ENCODE measurements around the gene FAM135A.

DNA sequence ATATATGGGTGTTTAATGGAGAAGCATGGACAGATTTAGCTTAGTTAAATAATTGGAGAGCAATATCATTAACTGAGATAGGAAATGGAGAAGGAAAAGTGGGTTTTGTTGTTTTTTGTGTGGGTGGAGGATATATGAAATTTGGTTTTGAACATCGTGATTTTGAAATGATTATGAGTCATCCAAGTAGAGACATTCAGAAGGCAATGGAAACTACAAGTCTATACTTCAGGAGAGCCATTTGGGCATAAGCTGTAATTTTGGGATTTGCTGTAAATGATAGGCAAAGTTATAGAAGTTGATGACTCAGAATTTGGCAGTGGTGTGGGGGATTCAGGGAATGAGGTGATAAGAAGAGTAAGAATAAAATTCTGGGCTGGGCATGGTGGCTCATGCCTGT is 27.4 kb upstream of the FAM135A start:
- TF ChIP-seq POLR2A (IDR thresholded peaks at IDR 0.05; ENCODE audit: control extremely low read depth in 1 of 2, low read depth in 2 of 2, low read length in 2 of 2) (no peak), MAFK (IDR thresholded peaks at IDR 0.05; ENCODE audit: low read depth, low read length) (no peak), RNF2 (IDR thresholded peaks at IDR 0.05; ENCODE audit: borderline replicate concordance, low read depth, low read length, missing control alignments, poor library complexity, severe bottlenecking) (no peak), YY1 (IDR thresholded peaks at IDR 0.05; ENCODE audit: low read depth, low read length) (no peak), RXRA (IDR thresholded peaks at IDR 0.05; ENCODE audit: insufficient read depth, low read depth, low read length) (no peak), HDAC2 (IDR thresholded peaks at IDR 0.05; ENCODE audit: borderline replicate concordance in 1 of 2, low read depth in 2 of 2, low read length in 2 of 2) (no peak)
- TF ChIP-seq, protein P1, sequence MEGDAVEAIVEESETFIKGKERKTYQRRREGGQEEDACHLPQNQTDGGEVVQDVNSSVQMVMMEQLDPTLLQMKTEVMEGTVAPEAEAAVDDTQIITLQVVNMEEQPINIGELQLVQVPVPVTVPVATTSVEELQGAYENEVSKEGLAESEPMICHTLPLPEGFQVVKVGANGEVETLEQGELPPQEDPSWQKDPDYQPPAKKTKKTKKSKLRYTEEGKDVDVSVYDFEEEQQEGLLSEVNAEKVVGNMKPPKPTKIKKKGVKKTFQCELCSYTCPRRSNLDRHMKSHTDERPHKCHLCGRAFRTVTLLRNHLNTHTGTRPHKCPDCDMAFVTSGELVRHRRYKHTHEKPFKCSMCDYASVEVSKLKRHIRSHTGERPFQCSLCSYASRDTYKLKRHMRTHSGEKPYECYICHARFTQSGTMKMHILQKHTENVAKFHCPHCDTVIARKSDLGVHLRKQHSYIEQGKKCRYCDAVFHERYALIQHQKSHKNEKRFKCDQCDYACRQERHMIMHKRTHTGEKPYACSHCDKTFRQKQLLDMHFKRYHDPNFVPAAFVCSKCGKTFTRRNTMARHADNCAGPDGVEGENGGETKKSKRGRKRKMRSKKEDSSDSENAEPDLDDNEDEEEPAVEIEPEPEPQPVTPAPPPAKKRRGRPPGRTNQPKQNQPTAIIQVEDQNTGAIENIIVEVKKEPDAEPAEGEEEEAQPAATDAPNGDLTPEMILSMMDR (IDR thresholded peaks at IDR 0.05; ENCODE audit: control extremely low read depth in 1 of 3, insufficient read depth in 1 of 3, low read depth in 1 of 3, low read length in 3 of 3) = no peak

Data from H1 (cell line).